ENCODE data around the gene GALNT6. TPM values are rescaled to one million over a fixed set of nuclear protein-coding genes. Genes with fewer than 3 reads are reported as not detected.

The GALNT6 gene
- total and polyA plus RNA-seq, 8 donors: 2.7 to 16.6 (median 9.3) TPM

DNA sequence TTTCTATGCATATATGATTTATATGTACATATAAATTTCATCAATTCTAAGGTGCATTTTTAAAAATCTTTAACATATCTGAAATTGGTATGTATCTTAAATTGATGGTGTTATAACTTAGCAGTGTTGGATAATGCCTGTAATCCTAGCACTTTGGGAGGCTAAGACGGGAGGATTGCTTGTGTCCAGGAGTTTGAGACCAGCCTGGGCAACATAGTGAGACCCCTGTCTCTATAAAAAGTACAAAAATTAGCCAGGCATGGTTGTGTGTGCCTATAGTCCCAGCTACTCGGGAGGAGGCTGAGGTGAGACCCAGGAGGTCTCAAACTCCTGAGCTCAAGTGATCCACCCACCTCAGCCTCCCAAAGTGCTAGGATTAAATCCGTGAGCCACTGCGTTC, 6.5 kb upstream of the GALNT6 start:
- ATAC-seq: no peak

DNA sequence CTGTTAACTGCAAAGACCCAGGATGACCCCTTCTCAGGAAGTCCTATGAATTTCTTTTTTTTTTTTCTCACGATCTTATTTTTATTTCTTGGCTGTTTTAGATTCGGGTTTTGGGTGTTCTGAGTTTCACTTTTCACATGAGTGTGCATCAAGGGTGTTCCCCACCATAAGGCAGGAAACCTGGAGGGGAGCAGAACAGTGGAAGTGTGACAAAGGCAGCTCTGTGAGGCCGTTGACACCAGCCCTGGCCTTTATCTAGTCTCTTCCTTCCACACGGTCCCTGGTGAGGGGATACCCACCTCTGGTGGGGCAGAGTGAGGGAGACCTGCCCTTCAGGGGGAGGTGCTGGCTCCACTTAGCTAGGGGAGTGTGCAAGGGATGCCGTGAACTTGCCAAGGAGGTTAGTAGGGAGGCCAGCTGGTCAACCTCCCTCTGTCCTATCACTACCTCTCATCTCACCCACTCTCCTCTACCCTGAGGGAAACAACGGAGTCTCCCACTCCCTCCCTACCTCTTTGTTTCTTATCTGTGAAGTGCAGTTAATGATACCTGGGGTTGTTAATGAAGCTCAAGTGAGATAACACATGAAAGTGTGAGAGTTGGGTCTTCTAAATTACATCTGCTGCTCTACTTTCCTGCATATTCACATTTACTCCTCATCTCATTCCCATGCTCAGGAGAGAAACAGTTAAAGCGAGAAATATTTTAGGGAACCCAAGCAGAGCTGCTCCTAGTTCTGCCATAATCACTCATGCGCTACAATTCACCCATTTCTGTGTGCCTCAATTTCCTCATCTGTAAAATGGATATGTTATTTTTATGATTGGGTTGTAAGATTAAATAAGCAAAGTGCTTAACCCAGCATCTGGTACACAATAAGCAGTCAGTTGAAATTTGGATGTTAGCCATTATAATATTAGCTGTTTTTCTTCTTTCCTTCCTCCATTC, 4.4 kb upstream of the GALNT6 start:
- no peaks in the 10 kb centered on the region for H3K4me1 ChIP-seq
- TF ChIP-seq, protein P1, sequence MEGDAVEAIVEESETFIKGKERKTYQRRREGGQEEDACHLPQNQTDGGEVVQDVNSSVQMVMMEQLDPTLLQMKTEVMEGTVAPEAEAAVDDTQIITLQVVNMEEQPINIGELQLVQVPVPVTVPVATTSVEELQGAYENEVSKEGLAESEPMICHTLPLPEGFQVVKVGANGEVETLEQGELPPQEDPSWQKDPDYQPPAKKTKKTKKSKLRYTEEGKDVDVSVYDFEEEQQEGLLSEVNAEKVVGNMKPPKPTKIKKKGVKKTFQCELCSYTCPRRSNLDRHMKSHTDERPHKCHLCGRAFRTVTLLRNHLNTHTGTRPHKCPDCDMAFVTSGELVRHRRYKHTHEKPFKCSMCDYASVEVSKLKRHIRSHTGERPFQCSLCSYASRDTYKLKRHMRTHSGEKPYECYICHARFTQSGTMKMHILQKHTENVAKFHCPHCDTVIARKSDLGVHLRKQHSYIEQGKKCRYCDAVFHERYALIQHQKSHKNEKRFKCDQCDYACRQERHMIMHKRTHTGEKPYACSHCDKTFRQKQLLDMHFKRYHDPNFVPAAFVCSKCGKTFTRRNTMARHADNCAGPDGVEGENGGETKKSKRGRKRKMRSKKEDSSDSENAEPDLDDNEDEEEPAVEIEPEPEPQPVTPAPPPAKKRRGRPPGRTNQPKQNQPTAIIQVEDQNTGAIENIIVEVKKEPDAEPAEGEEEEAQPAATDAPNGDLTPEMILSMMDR (IDR thresholded peaks at IDR 0.05): no peak
- no peak overlapping the region for H3K27ac ChIP-seq
- ATAC-seq: no peak
- intact Hi-C loops (cut with DNase I): no loop called here
- no peak for FAIRE-seq
- H3K9me3 ChIP-seq: no peaks in the 10 kb centered on the region
- no peak for DNase-seq
- H3K36me3 ChIP-seq: no peaks in the 10 kb centered on the region
- no peaks in the 10 kb centered on the region for H3K27me3 ChIP-seq
- H3K4me3 ChIP-seq: no peak overlapping the region
- WGBS, 2 donors: 70 to 74% methylated on average over 8 of the region's 8 CpGs

More for the DNA sequence above, 6.5 kb upstream of the GALNT6 start:
- Histone ChIP-seq H3K27ac (no peak overlapping the region), H3K4me3 (no peak overlapping the region), H3K9me3 (no peaks in the 10 kb centered on the region), H3K4me1 (no peaks in the 10 kb centered on the region), H3K27me3 (no peaks in the 10 kb centered on the region), H3K36me3 (no peaks in the 10 kb centered on the region)
- 88 to 96% methylated on average over 4 of the region's 4 CpGs for WGBS, 2 donors
- no peak for FAIRE-seq
- intact Hi-C loops (cut with DNase I): no loop called here
- no peak for DNase-seq
- TF ChIP-seq, protein P1 (IDR thresholded peaks at IDR 0.05): no peak

DNA sequence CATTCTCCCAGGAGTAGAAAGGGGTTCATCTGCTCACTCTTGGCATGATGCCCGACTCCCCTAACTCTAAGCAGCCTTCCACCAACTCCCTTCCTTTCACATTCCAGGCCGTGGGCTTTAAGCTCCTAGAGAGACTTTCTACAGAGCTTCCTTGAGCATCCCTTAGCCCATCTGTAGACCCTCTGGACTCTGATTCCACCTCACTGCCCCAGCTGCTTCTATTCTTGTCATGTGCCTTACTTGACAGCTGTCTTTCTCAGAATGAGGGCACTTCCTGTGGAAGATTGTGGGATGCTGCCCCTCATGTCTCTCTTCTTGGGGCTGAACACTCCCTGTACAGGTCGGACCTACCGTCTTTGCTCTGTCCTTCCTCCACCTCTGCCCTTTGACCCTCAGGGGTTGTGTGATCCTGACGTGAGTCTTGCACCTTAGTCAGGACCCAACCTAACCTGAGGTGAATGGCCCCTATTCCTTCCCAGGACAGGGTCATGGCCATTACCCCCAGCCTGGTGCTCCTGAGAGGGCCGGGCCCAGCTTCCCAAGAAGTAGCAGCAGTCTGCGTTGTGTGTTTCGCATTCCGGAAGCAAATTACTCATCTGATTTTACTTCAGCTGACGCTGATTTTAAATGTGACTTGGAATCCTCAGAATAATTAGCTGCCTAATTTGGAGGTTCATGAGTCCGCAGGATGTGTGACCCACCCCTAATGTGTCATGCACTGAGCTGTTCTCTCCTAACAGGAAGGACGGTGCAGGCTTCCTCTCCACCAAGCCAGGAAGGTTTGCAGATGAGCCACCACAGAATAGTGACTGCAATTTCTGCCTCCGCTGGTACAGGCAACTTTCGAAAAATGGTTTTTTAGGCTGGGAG, 2.7 kb upstream of the GALNT6 start:
- Histone ChIP-seq H3K36me3 (no peaks in the 10 kb centered on the region), H3K4me1 (no peaks in the 10 kb centered on the region), H3K27me3 (no peaks in the 10 kb centered on the region), H3K4me3 (no peak overlapping the region), H3K27ac (no peak overlapping the region), H3K9me3 (no peaks in the 10 kb centered on the region)
- WGBS, 2 donors: 86 to 94% methylated on average over 14 of the region's 14 CpGs
- TF ChIP-seq, protein P1 (IDR thresholded peaks at IDR 0.05): no peak
- intact Hi-C loops (cut with DNase I): no loop called here
- no peak for DNase-seq
- FAIRE-seq: no peak
- no peak for ATAC-seq

DNA sequence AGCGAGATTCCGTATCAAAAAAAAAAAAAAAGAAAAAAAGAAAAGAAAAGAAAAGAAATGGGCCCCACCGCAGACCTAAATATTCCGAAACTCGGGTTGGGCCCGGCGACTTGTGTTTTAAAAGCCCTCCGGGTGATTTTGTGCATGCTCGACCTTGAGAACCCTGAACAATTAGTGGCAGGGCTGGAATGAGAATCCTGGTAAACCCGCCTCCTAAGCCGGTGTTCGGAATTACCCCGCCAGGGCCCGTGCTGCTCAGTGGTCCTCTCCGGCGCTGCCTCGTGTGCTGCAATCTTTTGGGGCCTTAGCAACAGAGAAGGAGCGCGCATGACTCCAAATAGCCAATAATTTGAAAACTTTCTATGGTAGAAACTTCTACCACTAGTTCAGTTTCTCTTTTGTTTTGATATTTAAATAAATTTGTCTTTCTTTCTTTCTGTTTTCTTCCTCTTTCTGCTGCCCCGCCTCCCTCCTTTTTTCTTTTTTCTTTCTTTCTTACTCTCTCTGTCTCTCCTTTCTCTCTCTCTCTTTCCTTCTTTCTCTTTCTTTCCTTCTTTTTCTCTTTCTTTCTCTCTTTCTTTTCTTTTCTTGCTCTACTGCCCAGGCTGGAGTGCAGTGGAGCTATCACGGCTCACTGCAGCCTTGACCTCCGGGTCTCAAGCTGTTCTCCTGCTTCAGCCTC, 1.5 kb upstream of the GALNT6 start:
- Histone ChIP-seq H3K9me3 (no peaks in the 10 kb centered on the region), H3K4me1 (no peaks in the 10 kb centered on the region), H3K4me3 (peak overlapping the region; percentile 52 to 89 (median 70)), H3K27ac (no peak overlapping the region), H3K36me3 (no peaks in the 10 kb centered on the region), H3K27me3 (no peaks in the 10 kb centered on the region)
- FAIRE-seq: no peak
- peak in 1 of 6 donors; percentile 39 for DNase-seq
- TF ChIP-seq, protein P1 (IDR thresholded peaks at IDR 0.05): no peak
- 19 to 25% methylated on average over 22 of the region's 22 CpGs for WGBS, 2 donors
- intact Hi-C loops (cut with DNase I): no loop called here
- ATAC-seq: peak; percentile 23 to 48 (median 43)

Data from pancreas (tissue), 10 donors.